ENCODE measurements around the gene PRKG1.

The PRKG1 gene

GRCh38 chr10:52316001-52316400 is 1241.7 kb downstream of the PRKG1 start:
- DNase-seq (ENCODE audit: low spot score): no peak

DNA sequence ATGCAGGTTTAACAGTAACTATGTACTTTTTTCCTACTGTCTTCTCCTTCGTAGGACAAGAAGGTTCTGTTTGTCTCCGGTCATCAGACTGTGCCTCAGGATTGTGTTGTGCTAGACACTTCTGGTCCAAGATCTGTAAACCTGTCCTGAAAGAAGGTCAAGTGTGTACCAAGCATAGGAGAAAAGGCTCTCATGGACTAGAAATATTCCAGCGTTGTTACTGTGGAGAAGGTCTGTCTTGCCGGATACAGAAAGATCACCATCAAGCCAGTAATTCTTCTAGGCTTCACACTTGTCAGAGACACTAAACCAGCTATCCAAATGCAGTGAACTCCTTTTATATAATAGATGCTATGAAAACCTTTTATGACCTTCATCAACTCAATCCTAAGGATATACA is 1242.2 kb downstream of the PRKG1 start:
- DNase-seq (ENCODE audit: low spot score): no peak

GRCh38 chr10:52318136-52318701 is 1243.9 kb downstream of the PRKG1 start:
- no peak for DNase-seq (ENCODE audit: low spot score)

DNA sequence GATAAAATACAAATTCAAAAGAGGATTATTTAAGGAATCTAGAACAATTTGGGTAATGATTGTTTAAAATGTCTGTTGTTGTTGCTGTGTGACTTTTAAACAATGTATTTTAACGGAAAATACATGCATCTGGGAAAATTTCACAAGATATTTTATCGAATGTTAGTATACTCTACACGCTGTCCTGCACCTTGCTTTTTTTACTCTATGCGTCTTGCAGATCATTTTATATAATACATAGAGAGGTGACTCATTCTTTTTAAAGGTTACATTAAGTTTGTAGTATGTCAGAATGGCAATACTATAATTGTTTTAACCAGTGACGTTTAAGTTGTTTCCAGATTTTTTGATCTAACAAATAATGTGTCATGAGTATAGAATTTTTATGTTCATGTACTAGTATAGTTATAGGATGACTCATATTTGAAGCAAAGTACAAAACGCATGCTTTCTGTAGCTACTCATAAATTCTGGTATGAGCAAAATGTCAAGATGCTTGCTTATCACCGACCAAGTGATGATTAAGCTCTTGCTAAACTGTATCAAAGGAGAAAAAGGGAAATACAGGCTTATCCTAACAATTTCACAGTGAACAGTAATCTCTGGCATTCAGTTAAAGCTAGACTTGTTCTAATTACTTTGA is 1244.7 kb downstream of the PRKG1 start:
- peak; percentile 71 for DNase-seq (ENCODE audit: low spot score)

GRCh38 chr10:52319926-52320325 is 1245.6 kb downstream of the PRKG1 start:
- no peak for DNase-seq (ENCODE audit: low spot score)

GRCh38 chr10:52322323-52322722 is 1248.0 kb downstream of the PRKG1 start:
- no peak for DNase-seq (ENCODE audit: low spot score)

GRCh38 chr10:52322936-52323335 is 1248.6 kb downstream of the PRKG1 start:
- DNase-seq (ENCODE audit: low spot score): no peak

DNA sequence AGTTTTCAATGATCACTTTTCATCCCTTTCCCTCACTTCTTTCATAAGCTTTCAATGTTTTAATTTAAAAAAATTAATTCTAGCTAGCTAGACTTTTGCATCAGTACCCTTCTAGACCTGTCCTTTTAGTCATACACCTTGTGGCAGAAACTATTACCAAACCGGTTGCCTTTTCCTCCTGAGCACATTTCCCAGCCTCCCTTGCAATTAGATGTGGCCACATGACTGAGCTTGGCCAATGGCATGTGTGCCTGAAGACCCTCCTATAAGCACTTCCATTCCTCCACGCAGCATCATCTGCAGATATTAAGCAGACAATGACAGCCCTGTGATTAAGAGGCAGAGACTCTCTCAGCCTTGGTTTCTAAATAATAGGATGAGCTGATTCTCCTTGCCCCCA is 1252.1 kb downstream of the PRKG1 start:
- no peak for DNase-seq (ENCODE audit: low spot score)

DNA sequence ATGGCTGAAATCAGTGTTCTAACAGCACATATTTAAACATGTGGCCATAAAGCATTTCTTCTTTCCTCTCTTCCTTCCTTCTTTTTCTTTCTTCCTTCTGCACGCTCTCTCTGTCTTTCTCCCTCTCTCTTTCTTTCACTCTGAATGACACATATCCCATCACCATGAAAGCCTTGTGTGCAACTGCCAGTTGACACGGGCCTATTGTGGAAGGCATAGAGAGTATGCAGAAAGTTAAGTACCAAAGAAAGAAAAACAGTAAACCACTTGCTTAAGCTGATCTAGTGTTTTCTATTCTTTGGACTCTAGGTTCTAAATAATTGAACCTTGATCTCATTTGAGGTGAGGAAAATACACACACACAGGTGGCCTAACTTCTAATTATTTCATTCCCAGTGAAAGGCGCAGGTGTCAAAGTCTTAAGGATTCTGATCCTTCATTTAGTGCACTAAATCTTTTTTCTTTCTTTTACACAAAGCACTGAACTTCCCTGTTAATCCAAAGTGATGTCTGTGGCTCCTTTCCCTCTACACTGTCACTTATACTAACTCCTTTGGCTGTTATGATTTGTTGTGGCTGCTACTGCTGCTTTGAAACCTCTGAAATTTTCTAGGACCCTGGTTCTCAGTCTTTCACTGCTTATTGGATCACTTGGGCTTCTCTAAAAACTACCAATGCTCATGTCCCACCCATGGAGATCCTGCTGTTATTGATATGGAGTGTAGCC is 1257.5 kb downstream of the PRKG1 start:
- DNase-seq (ENCODE audit: low spot score): no peak

GRCh38 chr10:52332815-52333214 is 1258.5 kb downstream of the PRKG1 start:
- no peak for DNase-seq (ENCODE audit: low spot score)

GRCh38 chr10:52334595-52334994 is 1260.3 kb downstream of the PRKG1 start:
- DNase-seq (ENCODE audit: low spot score): no peak

- no peak for DNase-seq (ENCODE audit: low spot score)
These were observed 1261.4 kb downstream of the PRKG1 start for GRCh38 chr10:52335665-52336064.

- DNase-seq (ENCODE audit: low spot score): no peak
These were observed 1262.9 kb downstream of the PRKG1 start for GRCh38 chr10:52337225-52337624.

GRCh38 chr10:52343439-52343838 is 1269.2 kb downstream of the PRKG1 start:
- no peak for DNase-seq (ENCODE audit: low spot score)

DNA sequence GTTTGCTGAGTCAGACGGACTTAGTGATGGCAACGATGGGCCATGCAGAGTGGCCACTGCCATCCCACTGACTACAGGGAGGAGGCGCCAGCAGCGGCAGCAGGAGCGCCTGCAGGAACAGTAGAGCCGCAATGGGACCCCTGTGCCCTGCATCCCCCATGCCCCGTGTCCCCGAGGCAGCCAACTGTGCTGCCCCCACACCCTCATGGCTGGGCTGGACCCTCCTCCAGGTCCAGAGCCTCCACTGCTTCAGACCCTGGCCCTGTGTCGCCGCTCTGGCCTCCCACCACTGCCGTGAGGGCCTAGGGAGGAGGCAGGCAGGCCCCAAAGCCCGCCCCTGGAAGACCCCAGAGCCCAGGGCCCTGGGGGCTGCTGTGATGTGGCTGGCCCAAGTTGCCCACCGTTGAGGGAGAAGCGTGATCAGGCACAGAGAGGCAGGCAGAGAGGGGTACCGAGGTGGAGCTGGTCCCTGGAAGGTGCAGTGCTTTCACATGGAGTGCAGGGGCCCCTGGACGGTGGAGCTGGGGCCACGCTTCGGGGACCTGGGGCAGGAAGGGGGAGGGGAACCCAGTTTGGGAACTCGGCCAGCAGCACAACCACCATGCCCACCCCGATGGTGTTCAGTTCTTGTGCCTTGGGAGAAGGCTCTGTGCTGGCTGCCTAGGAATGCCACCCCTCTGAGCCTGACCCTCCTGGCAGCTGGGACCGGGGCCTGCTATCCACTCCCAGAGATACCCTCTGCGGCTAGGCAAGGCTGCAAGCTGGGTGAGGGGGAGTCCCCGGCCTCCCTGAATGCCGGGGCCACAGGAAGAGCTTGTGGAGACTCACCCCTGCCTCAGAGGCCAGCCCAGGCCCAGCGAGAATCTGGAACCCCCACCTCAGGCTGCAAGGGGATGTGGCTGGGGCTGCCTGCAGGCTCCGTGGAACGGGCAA is 1272.4 kb downstream of the PRKG1 start:
- no peak for DNase-seq (ENCODE audit: low spot score)

DNA sequence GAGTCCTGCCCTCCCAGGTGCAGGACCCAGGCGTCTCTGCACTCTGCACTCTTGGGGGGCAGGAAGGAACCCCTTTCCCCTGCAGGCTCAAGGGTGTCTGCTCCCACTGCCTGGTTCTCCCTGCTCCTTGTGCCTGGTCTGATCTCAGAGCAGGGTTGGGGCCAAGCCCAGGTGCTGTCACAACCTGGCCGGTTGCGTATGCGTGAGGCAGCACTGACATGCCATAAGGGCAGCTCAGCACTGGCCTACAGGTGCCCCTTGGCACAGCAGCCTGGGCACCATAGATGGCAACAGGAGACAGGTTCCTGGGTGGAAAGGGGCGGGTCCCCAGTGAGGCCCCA is 1273.0 kb downstream of the PRKG1 start:
- DNase-seq (ENCODE audit: low spot score): no peak
